Pancreas (tissue), 10 donors: ENCODE results near the gene KCNMA1. TPM values are rescaled to one million over a fixed set of nuclear protein-coding genes. Genes with fewer than 3 reads are reported as not detected.
"Not testable (repeated sequence)": the region's sequence is repeated elsewhere in the genome, so short reads cannot be mapped to it uniquely, and the experiment has no call there.

Source experiments
- ATAC-seq, 4 donors: fragments of 200-7000 bp; cut with Tn5 transposase; one replicate each; pipeline versions ENCODE4 v1.8.0 to v1.9.1; 2020; ENCODE audit warnings: mild to moderate bottlenecking in 4 of 4, moderate library complexity in 4 of 4
- DNase-seq, 6 donors: peaks; one replicate each; pipeline ENCODE4 v3.0.0-alpha.2; 2020
- FAIRE-seq: peaks from 2 replicates; lab custom pipeline; 2012; peaks lifted over from hg19 to GRCh38; lab: Jason Lieb, UNC
- H3K27ac ChIP-seq, 4 donors: fragments of 200-600 bp; sonication (generic); 1 replicate in 3 of 4; 2 replicates in 1 of 4; pipeline versions ENCODE4 v1.5.0 to v1.8.0; 2020
- H3K27me3 ChIP-seq, 4 donors: fragments of 200-600 bp; one replicate each; pipeline ENCODE4 v1.8.0; 2021
- H3K36me3 ChIP-seq, 3 donors: fragments of 200-600 bp; sonication (generic) in 1 of 3; one replicate each; pipeline versions ENCODE4 v1.5.0 to v1.8.0; 2020 to 2021
- H3K4me1 ChIP-seq, 3 donors: fragments of 200-600 bp; one replicate each; pipeline ENCODE4 v1.8.0; 2021
- H3K4me3 ChIP-seq, 4 donors: fragments of 200-600 bp; sonication (generic) in 2 of 4; one replicate each; pipeline versions ENCODE4 v1.5.0 to v1.8.0; 2020 to 2021
- H3K9me3 ChIP-seq, 4 donors: fragments of 200-600 bp; one replicate each; pipeline ENCODE4 v1.8.0; 2021
- WGBS, 2 donors: extraction: QIAGEN DNeasy Blood & Tissue Kit; methylation state at CpG; one replicate each; pipeline ENCODE4 v1.1.7; 2013; 5-methylcytosine and 5-hydroxymethylcytosine counted together
- intact Hi-C, 3 donors: fragments of 100-400 bp; cut with DNase I; formaldehyde crosslinking; loops; one replicate each; pipeline versions ENCODE4 v1.11.1 to v1.14.2; 2022
- polyA plus RNA-seq, 2 donors: library from polyadenylated mRNA; stranded (reverse); fragments of 200-250 nt; gene quantifications; one replicate each; pipeline ENCODE4 v1.2.3, GENCODE V29; 2013
- total RNA-seq, 6 donors: library from RNA; stranded (reverse); fragmentation: NEBNext Ultra II Directional in 4 of 6; extraction: Animal tissue kit (Norgen Biotek cat#: 25700) in 4 of 6; gene quantifications; one replicate each; pipeline versions ENCODE4 v1.2.1 to v1.2.4, GENCODE V29; 2021 to 2023
- TF ChIP-seq, protein P1 (sequence below), 4 donors: fragments of 200-600 bp; sonication (generic) in 3 of 4; IDR thresholded peaks; one replicate each; pipeline versions ENCODE4 v1.5.0 to v1.8.0; 2021; ENCODE audit warnings: antibody characterized with exemption in 4 of 4
- donor health status: healthy with polysubstance abuse.
- donor health status: DM: no; HTN: no; CAD: no; lungs with moderate emphysema.
- donor health status: DM: no; HTN: no; CAD: no.
- donor health status: control.
- donor health status: control.
- donor health status: Bipolar disorder and iron deficiency.
- donor health status: DM: yes; HTN: yes; CAD: no.
- donor health status: DM: no; HTN: no; CAD: no.
- donor health status: DM: no; HTN: no; CAD: no.
- donor health status: DM: yes; HTN: yes; CAD: no.

The KCNMA1 gene
- total RNA-seq (10 to 100 TPM in 1 of 6 donors, 1 to 10 TPM in 5; 3.5 to 16.1 (median 7.4) TPM), polyA plus RNA-seq (10 to 100 TPM in 1 of 2 donors, 1 to 10 TPM in 1; 9.6 to 19.4 TPM)

DNA sequence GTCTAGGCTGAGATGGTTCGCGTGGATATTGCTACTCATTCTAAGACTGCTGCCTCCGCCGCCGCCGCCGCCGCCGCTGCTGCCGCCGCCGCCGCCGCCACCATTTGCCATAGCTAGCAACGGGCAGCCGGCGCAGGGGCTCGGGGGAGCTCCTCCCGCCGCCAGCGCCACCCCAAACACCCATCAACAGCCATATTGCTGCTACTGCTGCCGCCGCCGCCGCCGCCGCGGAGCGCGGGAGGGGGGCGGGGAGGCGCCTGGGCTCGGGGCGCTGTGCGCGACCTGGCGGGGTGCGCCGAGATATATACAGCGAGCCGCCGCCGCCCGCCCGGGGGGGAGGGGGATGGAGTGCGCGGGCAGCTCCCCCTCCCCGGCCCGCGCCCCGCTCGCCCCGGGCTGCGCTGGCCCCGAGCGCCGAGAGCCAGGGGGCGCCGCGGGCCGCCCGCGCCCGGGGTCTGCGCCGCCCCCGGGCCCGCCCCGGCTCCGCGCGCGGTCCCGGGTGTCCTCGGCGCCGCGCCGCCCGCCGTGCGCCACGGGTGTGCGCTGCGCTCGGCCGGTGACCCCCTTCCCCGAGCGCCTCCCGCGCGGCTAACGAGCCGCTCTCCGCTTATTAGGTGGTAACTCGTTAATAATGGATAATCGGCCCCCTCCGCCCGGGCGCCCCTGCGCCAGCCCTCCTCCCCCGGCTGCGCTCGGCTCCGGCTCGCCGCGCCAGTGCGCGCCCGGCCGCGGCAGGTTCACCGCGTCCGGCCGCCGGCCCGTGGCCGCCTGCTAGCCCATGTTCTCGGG lies at the start of gene KCNMA1:
Gene KCNMA1, minus strand, starts transcription at position 277 of the 789 bp plus-strand sequence.
- DNase-seq = peak; percentile 23 to 73 (median 35)
- peak; percentile 33 to 70 (median 64) for ATAC-seq
- Histone ChIP-seq H3K36me3 (no peaks in the 10 kb centered on the region), H3K27ac (no peak within 1 kb of the TSS), H3K4me1 (no peaks in the 10 kb centered on the region), H3K9me3 (no peaks in the 10 kb centered on the region), H3K4me3 (peak within 1 kb of the TSS; percentile 47 to 75 (median 65)), H3K27me3 (no peaks in the 10 kb centered on the region)
- intact Hi-C loops = loop anchor here in 1 of 3 donors (5.0 kb wide), 1 partner anchor 245 kb away; no protein-coding TSS in a partner anchor
- TF ChIP-seq, protein P1, sequence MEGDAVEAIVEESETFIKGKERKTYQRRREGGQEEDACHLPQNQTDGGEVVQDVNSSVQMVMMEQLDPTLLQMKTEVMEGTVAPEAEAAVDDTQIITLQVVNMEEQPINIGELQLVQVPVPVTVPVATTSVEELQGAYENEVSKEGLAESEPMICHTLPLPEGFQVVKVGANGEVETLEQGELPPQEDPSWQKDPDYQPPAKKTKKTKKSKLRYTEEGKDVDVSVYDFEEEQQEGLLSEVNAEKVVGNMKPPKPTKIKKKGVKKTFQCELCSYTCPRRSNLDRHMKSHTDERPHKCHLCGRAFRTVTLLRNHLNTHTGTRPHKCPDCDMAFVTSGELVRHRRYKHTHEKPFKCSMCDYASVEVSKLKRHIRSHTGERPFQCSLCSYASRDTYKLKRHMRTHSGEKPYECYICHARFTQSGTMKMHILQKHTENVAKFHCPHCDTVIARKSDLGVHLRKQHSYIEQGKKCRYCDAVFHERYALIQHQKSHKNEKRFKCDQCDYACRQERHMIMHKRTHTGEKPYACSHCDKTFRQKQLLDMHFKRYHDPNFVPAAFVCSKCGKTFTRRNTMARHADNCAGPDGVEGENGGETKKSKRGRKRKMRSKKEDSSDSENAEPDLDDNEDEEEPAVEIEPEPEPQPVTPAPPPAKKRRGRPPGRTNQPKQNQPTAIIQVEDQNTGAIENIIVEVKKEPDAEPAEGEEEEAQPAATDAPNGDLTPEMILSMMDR (IDR thresholded peaks at IDR 0.05) = no peak
- WGBS, 2 donors = 1% methylated on average over 31 to 121 of the region's 121 CpGs
- FAIRE-seq = no peak

DNA sequence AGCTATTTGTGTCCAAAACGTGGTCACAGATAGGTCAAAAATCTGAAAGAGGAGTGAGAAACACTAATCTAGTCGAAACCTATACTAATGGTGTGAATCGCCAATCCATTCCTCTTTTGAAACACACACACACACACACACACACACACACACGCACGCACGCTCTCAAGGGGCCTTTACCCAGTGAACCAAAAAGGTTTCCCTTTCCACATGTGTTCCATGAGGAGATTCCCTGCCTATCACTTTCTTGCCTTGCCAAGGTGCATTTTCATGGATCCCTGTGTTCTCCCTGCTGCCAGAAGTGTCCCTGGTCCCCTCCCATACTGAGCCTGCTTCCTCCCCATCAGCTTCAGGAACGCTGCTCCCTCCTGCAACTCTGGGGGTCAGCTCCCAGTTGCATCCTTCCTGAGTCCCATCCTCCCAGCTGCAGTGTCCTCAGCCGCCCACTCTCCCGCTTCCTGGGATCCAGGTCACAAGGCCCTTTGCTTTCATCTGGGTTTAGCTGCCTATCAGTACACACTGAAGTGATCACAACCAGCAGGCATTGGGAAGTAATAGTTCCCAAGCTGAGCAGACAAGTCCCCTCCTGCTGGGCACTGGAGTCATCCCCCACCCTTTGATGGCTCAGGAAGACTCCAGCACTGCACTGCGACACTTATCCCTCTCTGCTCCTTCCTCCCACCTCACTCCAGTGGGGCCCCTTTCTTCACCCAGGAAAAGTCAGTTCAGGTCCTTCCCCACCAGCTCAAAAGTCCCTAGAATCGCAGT lies 49.2 kb upstream of the KCNMA1 start:
- no peaks in the 10 kb centered on the region for H3K9me3 ChIP-seq
- peaks cover 8 to 16% (median 16%) of the 10 kb centered on the region in 3 donors for H3K4me1 ChIP-seq
- FAIRE-seq (no peak), DNase-seq (no peak), ATAC-seq (no peak)
- intact Hi-C loops = no loop called here
- H3K36me3 ChIP-seq = no peaks in the 10 kb centered on the region
- no peaks in the 10 kb centered on the region for H3K27me3 ChIP-seq
- TF ChIP-seq, protein P1 (IDR thresholded peaks at IDR 0.05) = no peak
- no peak overlapping the region for H3K27ac ChIP-seq
- no peak overlapping the region for H3K4me3 ChIP-seq
- WGBS, 2 donors = 76 to 87% methylated on average over 11 of the region's 11 CpGs

DNA sequence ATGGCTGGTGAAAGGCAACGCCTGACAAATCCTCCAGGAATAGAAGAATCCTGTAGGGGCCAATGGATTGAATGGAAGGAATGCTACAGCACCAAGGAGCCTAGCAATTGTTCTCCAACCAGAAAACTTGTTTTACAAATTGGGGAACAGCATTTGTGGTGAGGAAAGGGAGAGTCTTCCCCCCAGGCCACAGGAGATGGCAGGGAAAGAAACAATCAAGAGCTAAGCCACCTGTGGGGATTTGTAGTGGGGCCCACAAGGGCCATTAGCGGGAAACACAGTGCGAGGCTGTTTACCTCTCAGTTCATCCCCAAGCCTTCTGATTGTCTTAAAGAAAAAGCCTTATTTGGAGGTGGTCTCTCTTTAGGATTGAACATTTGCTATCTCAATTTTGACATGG lies 48.5 kb upstream of the KCNMA1 start:
- no peaks in the 10 kb centered on the region for H3K9me3 ChIP-seq
- DNase-seq (no peak), FAIRE-seq (no peak), ATAC-seq (no peak)
- no peaks in the 10 kb centered on the region for H3K36me3 ChIP-seq
- H3K27me3 ChIP-seq = no peaks in the 10 kb centered on the region
- no peak overlapping the region for H3K4me3 ChIP-seq
- TF ChIP-seq, protein P1 (IDR thresholded peaks at IDR 0.05) = no peak
- H3K4me1 ChIP-seq = peaks cover 8 to 17% (median 16%) of the 10 kb centered on the region in 3 donors
- WGBS, 2 donors = 77 to 89% methylated on average over 3 of the region's 3 CpGs
- peak overlapping the region in 1 of 4 donors; percentile 22 for H3K27ac ChIP-seq
- intact Hi-C loops = no loop called here

DNA sequence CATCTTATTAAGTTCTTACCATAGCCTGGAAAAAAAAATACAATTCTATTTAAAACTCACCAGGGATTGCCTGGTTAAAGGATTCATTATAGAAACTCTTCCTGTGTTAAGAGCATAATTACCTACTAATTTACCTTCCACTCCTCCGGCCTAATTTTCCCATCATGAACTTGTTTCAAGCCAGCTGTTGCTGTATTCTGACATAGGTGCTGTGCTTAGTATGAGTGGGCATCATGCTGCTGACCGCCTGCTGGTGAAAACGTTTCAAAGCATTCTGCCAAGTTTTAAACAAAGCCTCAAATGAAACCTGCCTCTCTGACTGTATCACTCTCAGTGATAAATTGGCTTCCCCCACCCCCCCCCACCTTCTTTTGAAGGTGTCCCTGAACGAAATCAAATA lies 47.8 kb upstream of the KCNMA1 start:
- intact Hi-C loops = no loop called here
- DNase-seq (no peak), ATAC-seq (no peak), FAIRE-seq (no peak)
- H3K27ac ChIP-seq = peak overlapping the region in 1 of 4 donors; percentile 22
- no peaks in the 10 kb centered on the region for H3K36me3 ChIP-seq
- H3K27me3 ChIP-seq = no peaks in the 10 kb centered on the region
- WGBS, 2 donors = 44 to 52% methylated on average over 4 of the region's 4 CpGs
- H3K4me1 ChIP-seq = peaks cover 8 to 17% (median 16%) of the 10 kb centered on the region in 3 donors
- H3K9me3 ChIP-seq = no peaks in the 10 kb centered on the region
- no peak overlapping the region for H3K4me3 ChIP-seq
- TF ChIP-seq, protein P1 (IDR thresholded peaks at IDR 0.05) = no peak

DNA sequence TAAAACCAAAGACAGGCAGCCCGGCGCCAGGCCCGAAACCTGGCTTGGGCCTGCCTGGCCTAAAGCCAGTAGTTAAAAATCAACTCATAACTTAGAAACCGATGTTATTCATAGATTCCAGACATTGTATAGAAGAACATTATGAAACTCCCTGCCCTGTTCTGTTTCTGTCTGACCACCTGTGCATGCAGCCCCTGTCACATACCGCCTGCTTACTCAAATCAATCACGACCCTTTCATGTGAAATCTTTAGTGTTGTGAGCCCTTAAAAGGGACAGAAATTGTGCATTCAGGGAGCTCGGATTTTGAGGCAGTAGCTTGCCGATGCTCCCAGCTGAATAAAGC lies 45.5 kb upstream of the KCNMA1 start:
- DNase-seq = peak in 4 of 6 donors; percentile 46 to 53 (median 50)
- ATAC-seq = peak; percentile 56 to 61 (median 59)
- H3K27me3 ChIP-seq, H3K4me3 ChIP-seq, FAIRE-seq, intact Hi-C loops, H3K36me3 ChIP-seq, H3K9me3 ChIP-seq: not testable (repeated sequence)
- Histone ChIP-seq H3K27ac (peak overlapping the region in 3 of 4 donors; percentile 5 to 85 (median 82)), H3K4me1 (peaks cover 8 to 17% (median 16%) of the 10 kb centered on the region in 3 donors)
- WGBS, 2 donors = 32 to 40% methylated on average over 8 of the region's 8 CpGs
